Activated CD4-positive, alpha-beta T cell treated with anti-CD3 and anti-CD28 coated beads, Interleukin-2, amount 10 ng/mL, durations not matched to agents 7 days and 5 days (primary cell): ENCODE measurements around the gene EIF2B2. TPM values are rescaled to one million over a fixed set of nuclear protein-coding genes. Genes with fewer than 3 reads are reported as not detected.
A peak's percentile ranks its signal among the peaks of the same experiment; 100 is the strongest.

Experiments
- CTCF ChIA-PET: fragments of 350-600 bp; sonication (Branson Sonifier 250); formaldehyde crosslinking; loops from one replicate; lab custom pipeline; 2021; ENCODE audit warnings: antibody characterized with exemption; lab: Charles Lee
- POLR2A ChIA-PET: fragments of 350-600 bp; sonication (Branson Sonifier 250); formaldehyde crosslinking; loops from one replicate; lab custom pipeline; 2021; ENCODE audit warnings: antibody characterized with exemption; lab: Charles Lee
- DNase-seq: peaks from one replicate; pipeline ENCODE4 v3.0.0-alpha.2; 2020
- H3K27ac Mint-ChIP-seq: one replicate; pipeline ENCODE4 v1.8.0; 2021; ENCODE audit warnings: mild to moderate bottlenecking, moderate library complexity, mixed read lengths
- H3K27me3 Mint-ChIP-seq: one replicate; pipeline ENCODE4 v1.8.0; 2021; ENCODE audit warnings: mixed read lengths
- H3K36me3 Mint-ChIP-seq: one replicate; pipeline ENCODE4 v1.8.0; 2021; ENCODE audit warnings: low read depth, mixed read lengths
- H3K4me1 Mint-ChIP-seq: one replicate; pipeline ENCODE4 v1.8.0; 2021; ENCODE audit warnings: mixed read lengths
- H3K4me3 Mint-ChIP-seq: one replicate; pipeline ENCODE4 v1.8.0; 2021; ENCODE audit warnings: mild to moderate bottlenecking, moderate library complexity, mixed read lengths
- H3K9me3 Mint-ChIP-seq: one replicate; pipeline ENCODE4 v1.8.0; 2021; ENCODE audit warnings: mixed read lengths
- total RNA-seq, 2 experiments: library from RNA; stranded (reverse); gene quantifications; one replicate each; pipeline ENCODE4 v1.2.3, GENCODE V29; 2021

EIF2B2 gene
- 10 to 100 TPM; 53.0 to 58.1 TPM for total RNA-seq

GRCh38 chr14:75002392-75003249 lies at the start of gene EIF2B2:
Gene EIF2B2 (plus strand): TSS chr14:75002921. CDS start chr14:75002991, 70 bp downstream.
- Mint-ChIP-seq H3K36me3 (peaks cover 44% of the 10 kb centered on the region), H3K9me3 (peaks cover 3% of the 10 kb centered on the region), H3K27ac (peak within 1 kb of the TSS; percentile 89), H3K27me3 (peaks cover 7% of the 10 kb centered on the region), H3K4me1 (peaks cover 41% of the 10 kb centered on the region), H3K4me3 (peak within 1 kb of the TSS; percentile 86)
- ChIA-PET CTCF (interaction anchor here (0.6 to 1.8 kb wide), 6 partner anchors 10 to 142 kb away, joined by 3 to 5 read pairs (median 4); no protein-coding TSS in a partner anchor), POLR2A (interaction anchor here (0.7 kb wide), 1 partner anchor 820 kb away, joined by 3 read pairs; no protein-coding TSS in a partner anchor)
- peak; percentile 99 for DNase-seq

GRCh38 chr14:74953686-74954085 lies 49.0 kb upstream of the EIF2B2 start:
- Mint-ChIP-seq H3K27ac (no peak overlapping the region), H3K4me3 (no peak overlapping the region), H3K4me1 (no peaks in the 10 kb centered on the region), H3K36me3 (no peaks in the 10 kb centered on the region), H3K9me3 (no peaks in the 10 kb centered on the region), H3K27me3 (peaks cover 14% of the 10 kb centered on the region)
- ChIA-PET CTCF (interaction anchor here (0.6 to 2.0 kb wide), 8 partner anchors 8 to 93 kb away, joined by 3 to 7 read pairs (median 3); no protein-coding TSS in a partner anchor), POLR2A (no interaction called here)
- DNase-seq = no peak

- Mint-ChIP-seq H3K4me3 (no peak overlapping the region), H3K27ac (no peak overlapping the region), H3K36me3 (no peaks in the 10 kb centered on the region), H3K27me3 (peaks cover 14% of the 10 kb centered on the region), H3K9me3 (no peaks in the 10 kb centered on the region), H3K4me1 (no peaks in the 10 kb centered on the region)
- ChIA-PET CTCF (interaction anchor here (0.6 to 2.0 kb wide), 9 partner anchors 8 to 111 kb away, joined by 3 to 7 read pairs (median 3); no protein-coding TSS in a partner anchor), POLR2A (no interaction called here)
- no peak for DNase-seq
Observed at GRCh38 chr14:74954232-74954946, 48.3 kb upstream of the EIF2B2 start.

- POLR2A ChIA-PET = no interaction called here
- no peaks in the 10 kb centered on the region for H3K9me3 Mint-ChIP-seq
- H3K27me3 Mint-ChIP-seq = peaks cover 14% of the 10 kb centered on the region
- CTCF ChIA-PET = interaction anchor here (1.1 to 2.0 kb wide), 6 partner anchors 9 to 111 kb away, joined by 3 to 7 read pairs (median 6); no protein-coding TSS in a partner anchor
- no peaks in the 10 kb centered on the region for H3K4me1 Mint-ChIP-seq
- no peak for DNase-seq
- no peak overlapping the region for H3K27ac Mint-ChIP-seq
- H3K4me3 Mint-ChIP-seq = peak overlapping the region; percentile 48
- no peaks in the 10 kb centered on the region for H3K36me3 Mint-ChIP-seq
Observed at GRCh38 chr14:74954947-74955228, 47.8 kb upstream of the EIF2B2 start.

- peaks cover 14% of the 10 kb centered on the region for H3K27me3 Mint-ChIP-seq
- CTCF ChIA-PET = interaction anchor here (0.6 to 2.0 kb wide), 7 partner anchors 9 to 110 kb away, joined by 3 to 7 read pairs (median 5); no protein-coding TSS in a partner anchor
- no peaks in the 10 kb centered on the region for H3K9me3 Mint-ChIP-seq
Observed at GRCh38 chr14:74955229-74956026, 47.3 kb upstream of the EIF2B2 start, which contains the start of gene PGF. Gene PGF (minus strand): TSS chr14:74955597. CDS start chr14:74955242, 355 bp downstream.

GRCh38 chr14:74956027-74956279 lies 46.8 kb upstream of the EIF2B2 start:
- H3K4me1 Mint-ChIP-seq = no peaks in the 10 kb centered on the region
- no peaks in the 10 kb centered on the region for H3K36me3 Mint-ChIP-seq
- no peak for DNase-seq
- no peak overlapping the region for H3K27ac Mint-ChIP-seq
- no peaks in the 10 kb centered on the region for H3K9me3 Mint-ChIP-seq
- peak overlapping the region; percentile 43 for H3K4me3 Mint-ChIP-seq
- peaks cover 14% of the 10 kb centered on the region for H3K27me3 Mint-ChIP-seq
- CTCF ChIA-PET = interaction anchor here (0.6 to 1.6 kb wide), 2 partner anchors 9 to 27 kb away, joined by 3 to 6 read pairs; no protein-coding TSS in a partner anchor
- POLR2A ChIA-PET = no interaction called here

More at GRCh38 chr14:74955229-74956026, 47.3 kb upstream of the EIF2B2 start, which contains the start of gene PGF:
- POLR2A ChIA-PET = no interaction called here
- H3K4me3 Mint-ChIP-seq = peak within 1 kb of the TSS; percentile 48
- DNase-seq = peak; percentile 28
- no peaks in the 10 kb centered on the region for H3K4me1 Mint-ChIP-seq
- H3K27ac Mint-ChIP-seq = no peak within 1 kb of the TSS
- H3K36me3 Mint-ChIP-seq = no peaks in the 10 kb centered on the region

- Mint-ChIP-seq H3K4me1 (no peaks in the 10 kb centered on the region), H3K27ac (no peak overlapping the region), H3K36me3 (no peaks in the 10 kb centered on the region), H3K9me3 (no peaks in the 10 kb centered on the region), H3K27me3 (peaks cover 14% of the 10 kb centered on the region), H3K4me3 (no peak overlapping the region)
- ChIA-PET POLR2A (no interaction called here), CTCF (interaction anchor here (1.6 kb wide), 2 partner anchors 8 kb away, joined by 4 to 6 read pairs; no protein-coding TSS in a partner anchor)
- DNase-seq = no peak
Observed at GRCh38 chr14:74956280-74957072, 46.2 kb upstream of the EIF2B2 start.

GRCh38 chr14:74959596-74960180 lies 43.0 kb upstream of the EIF2B2 start:
- CTCF ChIA-PET = interaction anchor here (0.8 to 1.5 kb wide), 4 partner anchors 47 to 343 kb away, joined by 3 to 4 read pairs (median 4); no protein-coding TSS in a partner anchor
- H3K36me3 Mint-ChIP-seq = no peaks in the 10 kb centered on the region
- no peaks in the 10 kb centered on the region for H3K4me1 Mint-ChIP-seq
- DNase-seq = no peak
- H3K27me3 Mint-ChIP-seq = peaks cover 19% of the 10 kb centered on the region
- H3K9me3 Mint-ChIP-seq = no peaks in the 10 kb centered on the region
- H3K27ac Mint-ChIP-seq = no peak overlapping the region
- POLR2A ChIA-PET = no interaction called here
- H3K4me3 Mint-ChIP-seq = no peak overlapping the region

- H3K27ac Mint-ChIP-seq = no peak overlapping the region
- no peak overlapping the region for H3K4me3 Mint-ChIP-seq
- no peaks in the 10 kb centered on the region for H3K4me1 Mint-ChIP-seq
- H3K27me3 Mint-ChIP-seq = peaks cover 19% of the 10 kb centered on the region
- POLR2A ChIA-PET = no interaction called here
- no peaks in the 10 kb centered on the region for H3K9me3 Mint-ChIP-seq
- H3K36me3 Mint-ChIP-seq = no peaks in the 10 kb centered on the region
- CTCF ChIA-PET = interaction anchor here (0.6 to 1.6 kb wide), 8 partner anchors 9 to 342 kb away, joined by 3 to 4 read pairs (median 4); no protein-coding TSS in a partner anchor
- no peak for DNase-seq
Observed at GRCh38 chr14:74960736-74961135, 42.0 kb upstream of the EIF2B2 start.

- peaks cover 14% of the 10 kb centered on the region for H3K27me3 Mint-ChIP-seq
- CTCF ChIA-PET = interaction anchor here (0.6 to 1.6 kb wide), 7 partner anchors 9 to 263 kb away, joined by 3 to 4 read pairs (median 4); no protein-coding TSS in a partner anchor
Observed at GRCh38 chr14:74961238-74961911, 41.3 kb upstream of the EIF2B2 start.

GRCh38 chr14:74962046-74962445 lies 40.7 kb upstream of the EIF2B2 start:
- H3K4me3 Mint-ChIP-seq = no peak overlapping the region
- H3K27ac Mint-ChIP-seq = no peak overlapping the region
- no peaks in the 10 kb centered on the region for H3K9me3 Mint-ChIP-seq
- DNase-seq = no peak
- no peaks in the 10 kb centered on the region for H3K4me1 Mint-ChIP-seq
- no peaks in the 10 kb centered on the region for H3K36me3 Mint-ChIP-seq
- H3K27me3 Mint-ChIP-seq = peaks cover 9% of the 10 kb centered on the region
- ChIA-PET POLR2A (no interaction called here), CTCF (interaction anchor here (1.3 to 1.6 kb wide), 3 partner anchors 8 to 30 kb away, joined by 4 read pairs; no protein-coding TSS in a partner anchor)

More at GRCh38 chr14:74961238-74961911, 41.3 kb upstream of the EIF2B2 start:
- no peak overlapping the region for H3K4me3 Mint-ChIP-seq
- no peaks in the 10 kb centered on the region for H3K4me1 Mint-ChIP-seq
- peak overlapping the region; percentile 48 for H3K27ac Mint-ChIP-seq
- POLR2A ChIA-PET = no interaction called here
- DNase-seq = no peak
- H3K9me3 Mint-ChIP-seq = no peaks in the 10 kb centered on the region
- H3K36me3 Mint-ChIP-seq = no peaks in the 10 kb centered on the region
